NCI-H748 treated with DMSO at 0.1 percent for 48 hours (cell line): ENCODE measurements around the gene CCSER1.

Source experiments
- DNase-seq: peaks from one replicate; lab custom pipeline; 2025; lab: John Stamatoyannopoulos, UW

Gene CCSER1

DNA sequence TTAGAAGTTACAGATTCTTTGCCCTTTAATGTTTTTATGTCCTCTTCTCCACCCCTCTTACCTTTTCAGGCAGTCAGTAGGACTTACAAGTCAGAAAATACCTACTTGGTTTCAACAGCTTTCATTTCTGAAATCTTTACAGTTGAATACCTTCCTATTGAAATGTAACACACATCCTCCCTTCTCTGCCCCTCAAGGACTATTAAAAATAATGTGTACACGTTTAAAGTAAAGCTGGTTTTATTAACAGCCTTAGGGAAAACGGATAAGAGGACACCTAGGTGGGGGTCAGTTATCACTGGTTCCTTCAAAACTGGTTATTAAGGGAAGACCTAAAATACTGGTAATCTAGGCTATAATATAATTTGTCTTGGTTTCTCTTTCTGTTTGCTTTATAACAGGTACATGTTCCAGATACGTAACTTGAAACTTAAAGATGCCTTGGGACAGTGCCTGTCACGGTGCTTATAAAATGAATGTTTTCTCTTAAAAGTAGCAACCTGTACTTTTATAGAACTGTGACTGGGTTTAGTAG is 1.8 kb downstream of the CCSER1 start:
- no peak for DNase-seq

- no peak for DNase-seq
Observed at GRCh38 chr4:90130076-90130475, 2.9 kb downstream of the CCSER1 start.

DNA sequence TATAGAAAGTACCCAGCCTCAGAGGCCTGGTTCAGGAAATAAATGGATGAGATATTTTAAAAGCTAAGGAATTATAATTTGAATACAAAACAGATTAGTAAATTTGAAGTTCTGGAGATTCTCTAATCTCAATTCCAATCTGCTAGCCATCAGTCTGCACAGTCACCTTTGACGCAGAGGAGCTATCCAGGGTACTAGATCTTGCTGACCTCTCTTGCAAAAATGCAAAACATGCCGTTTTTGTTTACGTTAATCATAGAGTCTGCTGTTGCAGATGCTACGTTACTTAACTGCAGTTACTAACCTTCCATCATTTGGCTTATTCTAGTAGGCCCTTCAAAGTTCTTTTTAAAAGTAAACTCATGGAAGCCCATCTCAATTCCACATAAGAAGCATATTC is 10.4 kb downstream of the CCSER1 start:
- no peak for DNase-seq

GRCh38 chr4:90142081-90142480 is 14.9 kb downstream of the CCSER1 start:
- no peak for DNase-seq

DNA sequence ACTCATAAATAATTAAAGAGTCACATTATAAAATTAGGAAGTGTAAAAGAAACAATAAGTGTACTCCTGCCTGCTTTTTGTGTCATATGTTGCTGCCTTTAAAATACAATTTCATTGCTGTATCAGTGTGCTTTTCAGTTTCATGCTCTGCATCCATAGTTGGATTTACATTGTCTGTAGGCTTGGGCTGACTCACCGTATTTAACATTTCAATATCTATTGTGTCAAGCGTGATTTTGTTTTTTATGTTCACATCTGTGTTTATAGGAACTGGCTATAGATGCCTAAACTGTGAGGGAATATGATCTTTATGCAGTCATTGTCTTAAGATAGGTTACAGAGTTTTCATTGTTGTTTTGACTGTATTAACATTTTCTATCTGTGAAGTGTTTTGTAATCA is 18.1 kb downstream of the CCSER1 start:
- DNase-seq: no peak

DNA sequence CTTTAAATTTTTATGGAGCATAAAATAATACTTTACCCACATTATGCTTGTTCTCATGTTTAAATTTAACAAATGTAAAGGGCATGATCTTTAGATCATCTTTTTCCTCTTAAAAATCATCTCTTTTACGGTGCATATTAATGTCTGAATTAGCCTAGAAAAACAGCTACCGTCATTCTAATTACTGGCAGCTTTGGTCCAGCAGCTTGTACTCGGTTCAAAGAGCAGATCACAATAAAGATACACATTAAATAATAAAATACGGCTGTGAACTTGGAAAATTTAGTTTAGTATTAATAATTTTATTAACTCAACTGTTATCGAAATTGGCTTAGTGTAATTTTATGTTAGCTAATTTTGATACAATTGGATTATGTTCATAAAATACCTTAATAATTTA is 19.1 kb downstream of the CCSER1 start:
- DNase-seq: no peak

- no peak for DNase-seq
Observed at GRCh38 chr4:90148574-90149148, 21.5 kb downstream of the CCSER1 start.

DNA sequence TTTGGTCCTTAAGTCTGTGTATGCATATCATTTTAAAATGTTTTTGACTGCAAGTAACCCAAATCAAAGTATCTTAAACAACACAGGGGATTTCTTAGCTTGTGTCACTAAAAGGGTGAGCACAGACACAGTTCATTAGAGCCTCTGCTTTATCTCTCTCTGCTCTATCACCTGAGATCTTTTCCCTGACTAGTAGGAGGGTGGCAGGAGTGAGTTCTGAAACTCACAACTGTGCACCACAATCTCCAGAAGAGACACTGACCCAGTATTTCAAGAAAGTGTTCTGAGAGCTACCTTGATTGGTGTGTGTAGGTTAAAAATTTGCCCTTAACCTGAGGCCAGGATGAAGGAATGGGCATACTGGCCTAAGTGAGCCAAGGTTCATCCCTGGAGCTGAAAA is 24.8 kb downstream of the CCSER1 start:
- DNase-seq: no peak

GRCh38 chr4:90159193-90159592 is 32.0 kb downstream of the CCSER1 start:
- DNase-seq: no peak

- no peak for DNase-seq
Observed at GRCh38 chr4:90160044-90160443, 32.9 kb downstream of the CCSER1 start.

GRCh38 chr4:90162566-90162965 is 35.4 kb downstream of the CCSER1 start:
- DNase-seq: no peak

GRCh38 chr4:90163872-90164271 is 36.7 kb downstream of the CCSER1 start:
- no peak for DNase-seq

GRCh38 chr4:90165883-90166282 is 38.7 kb downstream of the CCSER1 start:
- DNase-seq: no peak

DNA sequence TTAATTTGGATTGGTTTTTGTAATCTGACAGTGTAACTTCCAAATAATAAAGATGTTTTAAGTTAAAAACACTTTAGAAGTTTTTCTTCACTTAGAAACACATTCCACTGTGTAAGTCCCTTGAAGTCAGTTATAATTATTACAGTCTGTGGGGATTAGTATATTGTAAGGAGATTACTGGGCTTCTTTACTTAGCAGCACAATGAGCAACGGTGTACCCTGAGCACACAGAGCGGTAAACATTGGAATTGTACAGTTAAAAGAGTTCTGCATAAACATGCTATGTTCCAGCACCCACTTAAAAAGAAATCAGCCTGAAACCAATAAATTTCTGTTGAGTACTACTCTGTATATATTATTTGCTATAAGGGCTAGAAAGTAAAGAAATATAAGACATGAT is 44.3 kb downstream of the CCSER1 start:
- no peak for DNase-seq

DNA sequence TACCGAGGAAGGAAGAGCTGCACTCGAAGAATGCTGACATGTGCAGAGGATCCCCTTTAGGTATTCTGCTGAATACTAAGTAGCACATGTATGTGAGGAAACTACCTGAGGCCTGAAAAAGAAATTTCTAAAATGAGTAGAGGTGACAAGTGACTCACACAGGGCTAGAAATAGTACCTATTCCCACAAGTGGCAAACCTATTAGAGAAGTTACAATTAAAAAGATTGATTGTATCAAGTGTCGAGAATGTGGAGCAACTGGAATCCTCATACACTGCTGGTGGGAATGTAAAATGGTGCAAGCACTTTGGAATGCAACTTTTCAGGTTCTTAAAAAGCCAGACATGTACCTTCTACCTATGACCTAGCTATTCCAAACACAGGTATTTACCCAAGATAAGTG is 47.4 kb downstream of the CCSER1 start:
- DNase-seq: no peak

- no peak for DNase-seq
Observed at GRCh38 chr4:90181644-90182043, 54.5 kb downstream of the CCSER1 start.

- DNase-seq: peak; percentile 11
Observed at GRCh38 chr4:90183254-90183653, 56.1 kb downstream of the CCSER1 start.

- DNase-seq: no peak
Observed at GRCh38 chr4:90184560-90184959, 57.4 kb downstream of the CCSER1 start.

- DNase-seq: no peak
Observed at GRCh38 chr4:90185416-90185815, 58.2 kb downstream of the CCSER1 start.

DNA sequence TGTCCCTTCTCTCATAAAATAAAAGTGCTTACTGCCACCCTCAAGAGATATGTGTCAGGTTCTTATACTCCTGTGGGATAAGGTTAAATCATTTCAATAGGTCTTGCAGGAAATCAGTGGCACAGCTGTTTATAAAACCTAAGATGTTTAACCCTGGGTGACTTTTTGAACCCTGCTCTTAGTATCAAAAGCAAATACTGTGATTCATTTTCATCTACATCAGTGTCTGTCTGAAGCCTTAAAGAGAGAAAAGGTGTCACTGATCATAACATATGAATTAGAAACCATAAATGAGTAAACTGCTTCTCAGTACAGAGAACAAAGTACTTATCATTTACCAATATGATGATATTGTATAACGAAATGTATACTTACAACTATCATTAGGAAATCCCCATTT is 59.0 kb downstream of the CCSER1 start:
- DNase-seq: no peak

- DNase-seq: no peak
Observed at GRCh38 chr4:90187148-90187884, 60.1 kb downstream of the CCSER1 start.

DNA sequence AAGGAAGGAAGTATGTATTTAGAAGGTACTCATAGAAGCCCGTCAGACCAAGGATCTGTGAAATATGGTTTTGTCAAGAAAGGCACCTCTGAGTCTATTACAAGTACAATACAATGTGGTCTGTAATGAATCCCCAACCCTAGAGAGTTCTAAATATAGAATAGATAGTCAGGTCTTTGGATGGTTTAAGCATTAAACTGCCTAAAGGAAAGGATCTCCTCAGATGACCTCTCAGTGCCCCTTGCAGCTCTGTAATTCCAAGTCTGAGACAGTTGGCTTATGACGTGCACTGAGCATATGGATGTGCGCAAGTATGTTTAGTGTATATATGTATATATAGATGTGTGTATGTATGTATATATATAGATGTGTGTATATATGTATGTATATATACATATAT is 62.0 kb downstream of the CCSER1 start:
- DNase-seq: no peak

DNA sequence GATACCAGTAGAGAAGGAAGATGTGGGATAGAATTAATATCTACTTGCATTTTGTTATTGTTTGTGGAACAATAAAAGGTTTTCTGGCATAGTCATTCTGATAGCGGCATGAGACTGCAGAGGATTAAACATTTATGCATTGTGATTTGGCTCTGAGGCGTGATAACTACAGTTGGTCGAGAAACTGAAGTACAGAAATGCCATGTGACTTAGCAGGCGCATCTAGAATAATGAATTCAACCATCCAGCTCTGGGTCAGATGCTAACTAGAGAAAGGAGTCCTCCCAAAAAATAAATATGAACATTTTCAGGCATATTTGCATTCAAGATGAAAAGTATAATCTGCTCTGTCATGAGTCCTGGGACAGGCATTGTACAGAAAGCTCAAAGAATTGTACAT is 62.8 kb downstream of the CCSER1 start:
- no peak for DNase-seq

GRCh38 chr4:90190525-90190924 is 63.3 kb downstream of the CCSER1 start:
- no peak for DNase-seq
